Chondrocyte (in vitro differentiated cells): ENCODE measurements around the gene TM4SF4. TPM values are rescaled to one million over a fixed set of nuclear protein-coding genes. Genes with fewer than 3 reads are reported as not detected.

Source experiments
- DNase-seq: peaks from one replicate; pipeline ENCODE4 v3.0.0; 2021; ENCODE audit warnings: mixed read lengths, low spot score
- H3K27ac Mint-ChIP-seq: one replicate; pipeline ENCODE4 v1.8.0; 2021; ENCODE audit warnings: mild to moderate bottlenecking, moderate library complexity, mixed read lengths; ENCODE audit not compliant: unreplicated experiment
- H3K27me3 Mint-ChIP-seq: 2 replicates; pipeline ENCODE4 v1.8.0; 2021; ENCODE audit warnings: low read depth, mixed read lengths
- H3K36me3 Mint-ChIP-seq: 2 replicates; pipeline ENCODE4 v1.8.0; 2021; ENCODE audit warnings: low read depth, mixed read lengths
- H3K4me1 Mint-ChIP-seq: 2 replicates; pipeline ENCODE4 v1.8.0; 2021; ENCODE audit warnings: low read depth, mild to moderate bottlenecking, mixed read lengths
- H3K4me3 Mint-ChIP-seq: one replicate; pipeline ENCODE4 v1.8.0; 2021; ENCODE audit warnings: mild to moderate bottlenecking, moderate library complexity, mixed read lengths; ENCODE audit not compliant: unreplicated experiment
- H3K9me3 Mint-ChIP-seq: 2 replicates; pipeline ENCODE4 v1.8.0; 2021; ENCODE audit warnings: low read depth, mixed read lengths
- CTCF ChIP-seq: fragments of 200-600 bp; sonication (generic); IDR thresholded peaks from 2 replicates; pipeline ENCODE4 v1.5.0; 2021; ENCODE audit warnings: antibody characterized with exemption, mild to moderate bottlenecking, moderate library complexity
- long read RNA-seq: library from polyadenylated mRNA; stranded (forward); transcript quantifications from one replicate; pipeline ENCODE4 v2.0.0, GENCODE V29; 2021
- total RNA-seq: library from RNA; stranded (reverse); gene quantifications from 3 replicates; pipeline ENCODE4 v1.2.1, GENCODE V29; 2021

Gene TM4SF4
- total RNA-seq, result not detected in 3 replicates
- long read RNA-seq, result 0 reads

GRCh38 chr3:149474250-149474817 lies at the start of gene TM4SF4:
TSS of gene TM4SF4 (plus strand) at chr3:149474697. CDS start at chr3:149474878, 181 bp downstream.
- no peak for DNase-seq
- peak within 1 kb of the TSS; percentile 80 for H3K27ac Mint-ChIP-seq
- no peak within 1 kb of the TSS for H3K4me3 Mint-ChIP-seq

GRCh38 chr3:149424918-149425317 lies 49.6 kb upstream of the TM4SF4 start:
- no peaks in the 10 kb centered on the region for H3K9me3 Mint-ChIP-seq
- H3K27ac Mint-ChIP-seq, result no peak overlapping the region
- no peak for TF ChIP-seq CTCF
- no peaks in the 10 kb centered on the region for H3K36me3 Mint-ChIP-seq
- H3K4me1 Mint-ChIP-seq, result peaks cover 10% of the 10 kb centered on the region
- no peak overlapping the region for H3K4me3 Mint-ChIP-seq
- no peaks in the 10 kb centered on the region for H3K27me3 Mint-ChIP-seq
- no peak for DNase-seq

More at GRCh38 chr3:149474250-149474817, at the start of gene TM4SF4:
- Mint-ChIP-seq H3K9me3 (no peaks in the 10 kb centered on the region), H3K36me3 (no peaks in the 10 kb centered on the region), H3K4me1 (peaks cover 54% of the 10 kb centered on the region), H3K27me3 (no peaks in the 10 kb centered on the region)
- TF ChIP-seq CTCF, result no peak

- H3K9me3 Mint-ChIP-seq, result no peaks in the 10 kb centered on the region
- H3K4me1 Mint-ChIP-seq, result peaks cover 10% of the 10 kb centered on the region
- no peak overlapping the region for H3K27ac Mint-ChIP-seq
- no peaks in the 10 kb centered on the region for H3K27me3 Mint-ChIP-seq
- TF ChIP-seq CTCF, result no peak
- DNase-seq, result no peak
- no peaks in the 10 kb centered on the region for H3K36me3 Mint-ChIP-seq
- H3K4me3 Mint-ChIP-seq, result no peak overlapping the region
These were observed 48.2 kb upstream of the TM4SF4 start for GRCh38 chr3:149426325-149426724.

- peaks cover 10% of the 10 kb centered on the region for H3K4me1 Mint-ChIP-seq
- H3K9me3 Mint-ChIP-seq, result no peaks in the 10 kb centered on the region
- H3K27me3 Mint-ChIP-seq, result no peaks in the 10 kb centered on the region
- no peak for TF ChIP-seq CTCF
- no peak overlapping the region for H3K4me3 Mint-ChIP-seq
- no peak for DNase-seq
- no peaks in the 10 kb centered on the region for H3K36me3 Mint-ChIP-seq
- no peak overlapping the region for H3K27ac Mint-ChIP-seq
These were observed 46.4 kb upstream of the TM4SF4 start for GRCh38 chr3:149428087-149428486.

- Mint-ChIP-seq H3K36me3 (no peaks in the 10 kb centered on the region), H3K9me3 (no peaks in the 10 kb centered on the region), H3K27ac (no peak overlapping the region), H3K4me1 (peaks cover 10% of the 10 kb centered on the region), H3K4me3 (no peak overlapping the region), H3K27me3 (no peaks in the 10 kb centered on the region)
- no peak for DNase-seq
- no peak for TF ChIP-seq CTCF
These were observed 44.3 kb upstream of the TM4SF4 start for GRCh38 chr3:149430216-149430615.
